T-helper 17 cell (primary cell): Measurements from ENCODE around the gene ADD1. TPM values are rescaled to one million over a fixed set of nuclear protein-coding genes. Genes with fewer than 3 reads are reported as not detected.

Experiments used
- ATAC-seq: fragments of 150-1000 bp; cut with Tn5 transposase; 2 replicates; pipeline ENCODE4 v1.10.0; 2021; ENCODE audit warnings: mild to moderate bottlenecking, moderate library complexity
- DNase-seq, 3 donors: peaks; one replicate each; pipeline versions ENCODE4 v3.0.0 to v3.0.0-alpha.2; 2020 to 2021
- H3K9me3 ChIP-seq: one replicate; pipeline ENCODE4 v1.7.0; 2013; ENCODE audit warnings: low read length, mild to moderate bottlenecking; ENCODE audit not compliant: control insufficient read depth, poor library complexity, severe bottlenecking
- H3K27ac Mint-ChIP-seq: one replicate; pipeline ENCODE4 v1.8.0; 2022; ENCODE audit warnings: mild to moderate bottlenecking, moderate library complexity, mixed read lengths
- H3K27me3 Mint-ChIP-seq: one replicate; pipeline ENCODE4 v1.8.0; 2022; ENCODE audit warnings: mixed read lengths
- H3K36me3 Mint-ChIP-seq: one replicate; pipeline ENCODE4 v1.8.0; 2022; ENCODE audit warnings: low read depth, mixed read lengths
- H3K4me1 Mint-ChIP-seq: one replicate; pipeline ENCODE4 v1.8.0; 2022; ENCODE audit warnings: mild to moderate bottlenecking, mixed read lengths
- H3K4me3 Mint-ChIP-seq: one replicate; pipeline ENCODE4 v1.8.0; 2022; ENCODE audit warnings: mild to moderate bottlenecking, moderate library complexity, mixed read lengths
- total RNA-seq, 4 donors: library from RNA in 2 of 4; stranded (reverse) in 2 of 4; gene quantifications; one replicate each; pipeline ENCODE4 v1.2.3 and lab custom pipeline; 2022 to 2026

ADD1 gene
- total RNA-seq, 2 donors from 2014 or later: 211 to 228 TPM

DNA sequence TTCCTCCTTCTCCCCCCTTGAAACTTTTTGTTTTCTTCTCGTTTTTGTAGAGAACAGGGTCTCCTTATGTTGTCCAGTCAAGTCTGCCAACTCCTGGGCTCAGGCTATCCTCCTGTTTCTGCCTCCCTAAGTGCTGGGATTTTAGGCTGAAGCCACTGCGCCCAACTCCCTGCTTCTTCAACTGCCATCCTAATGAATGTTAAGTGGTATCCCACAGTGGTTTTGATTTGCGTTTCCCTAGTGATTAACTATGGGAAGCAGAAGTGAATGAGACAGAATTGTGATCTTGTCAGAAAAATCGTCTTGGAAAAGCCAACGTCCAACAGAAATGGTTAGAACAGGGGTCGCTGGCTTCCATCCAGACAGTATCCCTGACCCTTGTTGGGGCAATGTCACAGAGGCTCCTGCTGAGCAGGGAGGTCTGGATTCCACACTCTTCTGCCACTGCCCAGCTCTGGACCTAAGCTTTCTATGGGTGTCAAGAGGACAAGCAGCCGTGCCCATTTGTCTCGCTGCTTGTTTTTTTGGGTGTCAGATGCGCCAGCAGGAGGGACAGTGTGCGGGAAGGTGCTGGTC, 869 bp upstream of the ADD1 start:
- Mint-ChIP-seq H3K36me3 (peaks cover 2% of the 10 kb centered on the region), H3K4me3 (peak overlapping the region; percentile 92), H3K27ac (peak overlapping the region; percentile 98), H3K27me3 (no peaks in the 10 kb centered on the region), H3K4me1 (peaks cover 39% of the 10 kb centered on the region)
- DNase-seq: no peak
- ATAC-seq: no peak
- no peaks in the 10 kb centered on the region for H3K9me3 ChIP-seq

DNA sequence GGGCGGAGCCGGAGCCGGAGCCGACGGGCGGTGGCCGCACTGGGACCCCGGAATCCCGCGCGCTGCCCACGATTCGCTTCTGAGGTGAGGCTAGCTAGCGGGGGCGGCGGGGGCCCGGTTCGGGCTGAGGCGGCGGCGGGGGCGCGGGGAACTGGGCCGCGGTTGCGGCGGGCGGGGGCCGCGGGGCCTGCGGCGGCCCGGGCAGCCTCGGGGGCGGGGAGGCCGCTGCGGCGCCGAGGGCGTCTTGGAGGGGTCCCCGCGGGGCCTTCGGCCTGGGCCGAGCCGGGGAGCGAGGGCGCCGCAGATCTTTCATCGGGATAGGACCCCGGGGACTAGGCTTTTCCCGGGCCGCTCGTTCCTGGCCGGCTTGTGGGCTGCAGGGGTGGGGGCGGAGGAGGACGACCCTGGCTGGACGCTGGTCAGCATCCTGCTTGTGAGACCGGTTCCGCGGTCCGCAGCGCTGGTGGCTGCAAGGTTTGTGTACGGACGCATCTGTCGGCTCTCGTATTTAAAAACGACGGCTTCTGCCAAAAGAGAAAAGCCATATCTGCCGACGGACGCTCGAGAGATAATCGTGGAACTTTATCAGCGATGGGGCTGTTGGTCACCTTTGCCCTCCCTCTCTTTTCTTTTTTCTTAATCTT, 419 bp downstream of the ADD1 start:
- Mint-ChIP-seq H3K36me3 (peaks cover 2% of the 10 kb centered on the region), H3K4me1 (peaks cover 29% of the 10 kb centered on the region), H3K27me3 (no peaks in the 10 kb centered on the region), H3K27ac (peak overlapping the region; percentile 98), H3K4me3 (peak overlapping the region; percentile 96)
- DNase-seq (no peak), ATAC-seq (peak; percentile 39)
- H3K9me3 ChIP-seq: no peaks in the 10 kb centered on the region

DNA sequence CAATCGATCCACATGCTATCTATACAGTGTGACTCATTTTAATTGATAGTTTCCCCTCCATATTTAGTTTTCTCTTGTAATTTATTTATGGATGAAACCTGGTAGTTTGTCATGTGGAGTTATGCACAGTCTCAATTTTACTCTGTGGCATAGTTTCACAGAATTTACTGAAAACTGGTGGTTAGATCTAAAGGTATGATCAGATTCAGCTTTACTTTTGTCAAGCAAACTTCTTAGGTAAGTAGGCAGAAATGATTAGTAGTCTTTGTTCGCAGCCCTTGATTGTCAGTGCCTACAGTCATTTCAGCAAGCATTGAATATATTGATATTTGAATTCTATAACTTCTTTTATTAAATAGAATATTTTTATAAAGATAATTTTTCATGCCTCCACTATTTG, 2.5 kb downstream of the ADD1 start:
- no peak for ATAC-seq
- Mint-ChIP-seq H3K36me3 (peaks cover 2% of the 10 kb centered on the region), H3K4me1 (peaks cover 43% of the 10 kb centered on the region), H3K27ac (peak overlapping the region; percentile 98), H3K27me3 (no peaks in the 10 kb centered on the region), H3K4me3 (peak overlapping the region; percentile 96)
- no peak for DNase-seq
- no peaks in the 10 kb centered on the region for H3K9me3 ChIP-seq

DNA sequence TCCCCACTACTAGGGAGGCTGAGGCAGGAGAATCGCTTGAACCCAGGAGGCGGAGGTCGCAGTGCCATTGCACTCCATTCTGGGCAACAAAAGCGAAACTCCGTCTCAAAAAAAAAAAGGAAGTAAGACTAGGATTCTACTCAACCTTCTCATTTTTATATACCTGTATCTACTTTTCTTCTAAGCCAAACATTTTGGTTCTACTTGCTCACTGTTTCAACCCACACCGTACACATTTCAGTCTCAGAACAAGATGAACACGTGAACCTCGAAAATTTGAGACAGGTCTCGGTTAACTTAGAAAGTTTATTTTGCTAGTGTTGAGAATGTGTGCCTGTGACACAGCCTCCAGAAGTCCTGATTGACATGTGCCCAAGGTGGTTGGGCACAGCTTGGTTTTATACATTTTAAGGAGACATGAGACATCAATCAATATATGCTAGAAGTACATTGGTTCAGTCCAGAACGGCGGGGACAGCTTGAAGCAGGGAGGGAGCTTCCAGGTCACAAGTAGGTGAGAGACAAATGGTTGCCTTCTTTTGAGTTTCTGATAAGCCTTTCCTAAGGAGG, 3.7 kb downstream of the ADD1 start:
- H3K4me1 Mint-ChIP-seq: peaks cover 53% of the 10 kb centered on the region
- no peaks in the 10 kb centered on the region for H3K9me3 ChIP-seq
- peak overlapping the region; percentile 33 for H3K4me3 Mint-ChIP-seq
- H3K36me3 Mint-ChIP-seq: peaks cover 2% of the 10 kb centered on the region
- H3K27ac Mint-ChIP-seq: peak overlapping the region; percentile 84
- DNase-seq (no peak), ATAC-seq (no peak)
- no peaks in the 10 kb centered on the region for H3K27me3 Mint-ChIP-seq

DNA sequence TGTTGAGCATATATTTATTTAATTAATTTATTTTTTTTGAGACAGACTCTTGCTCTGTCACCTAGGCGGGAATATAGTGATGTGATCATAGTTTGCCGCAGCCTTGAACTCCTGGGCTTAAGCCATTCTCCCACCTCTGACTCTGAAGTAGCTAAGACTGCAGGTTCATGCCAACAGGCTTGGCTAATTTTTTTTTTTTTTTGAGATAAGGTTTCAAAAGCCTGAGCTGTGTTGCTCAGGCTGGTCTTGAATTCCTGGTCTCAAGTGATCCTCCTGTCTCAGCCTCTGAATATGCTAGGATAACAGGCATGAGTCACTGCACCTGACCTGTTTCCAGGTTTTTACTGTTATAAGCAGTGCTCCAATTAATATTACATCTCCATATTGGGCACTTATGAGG, 4.8 kb downstream of the ADD1 start:
- Mint-ChIP-seq H3K4me1 (peaks cover 52% of the 10 kb centered on the region), H3K27ac (no peak overlapping the region), H3K4me3 (no peak overlapping the region), H3K36me3 (peaks cover 2% of the 10 kb centered on the region), H3K27me3 (no peaks in the 10 kb centered on the region)
- ATAC-seq (no peak), DNase-seq (no peak)
- H3K9me3 ChIP-seq: no peaks in the 10 kb centered on the region

DNA sequence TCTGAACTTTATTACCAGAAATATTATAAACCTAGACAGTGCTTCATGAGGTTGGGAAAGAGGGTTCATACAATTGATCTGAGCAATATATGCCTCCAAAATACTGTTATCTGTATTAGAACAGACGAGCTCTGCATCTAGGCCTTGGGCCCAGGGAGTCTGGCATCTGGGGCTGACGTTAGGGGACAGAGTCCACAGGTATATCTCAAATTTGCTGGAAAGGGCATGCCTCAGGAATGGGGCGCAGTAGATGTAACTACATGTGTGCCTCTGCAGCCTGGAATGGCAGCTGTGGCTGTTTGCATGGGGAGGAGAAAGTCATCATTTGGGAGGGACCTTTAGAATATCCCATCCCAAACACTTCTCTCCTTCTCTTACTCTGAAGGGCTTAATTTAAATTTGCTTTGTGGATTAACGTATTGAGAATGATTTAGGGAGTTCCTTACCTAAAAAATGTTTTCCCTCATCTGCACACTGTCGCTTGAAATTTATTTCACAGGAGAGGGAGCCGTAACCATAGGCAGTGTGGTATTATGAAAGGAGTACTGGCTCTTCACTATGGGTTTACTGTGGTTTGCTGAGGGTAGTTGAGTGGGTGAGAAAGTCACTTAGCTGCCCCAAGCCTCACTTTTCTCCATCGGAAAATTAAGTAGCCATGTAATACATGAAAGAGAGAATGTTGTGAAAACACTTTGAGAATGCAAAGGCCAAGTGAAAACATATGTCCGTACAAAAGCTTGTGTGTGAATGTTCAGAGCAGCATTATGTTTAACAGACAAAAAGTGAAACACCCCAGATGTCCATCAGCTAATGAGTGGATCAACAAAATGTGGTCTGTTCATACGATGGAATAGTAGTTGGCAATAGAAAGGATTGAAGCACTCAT, 5.9 kb downstream of the ADD1 start:
- H3K27ac Mint-ChIP-seq: peak overlapping the region; percentile 71

DNA sequence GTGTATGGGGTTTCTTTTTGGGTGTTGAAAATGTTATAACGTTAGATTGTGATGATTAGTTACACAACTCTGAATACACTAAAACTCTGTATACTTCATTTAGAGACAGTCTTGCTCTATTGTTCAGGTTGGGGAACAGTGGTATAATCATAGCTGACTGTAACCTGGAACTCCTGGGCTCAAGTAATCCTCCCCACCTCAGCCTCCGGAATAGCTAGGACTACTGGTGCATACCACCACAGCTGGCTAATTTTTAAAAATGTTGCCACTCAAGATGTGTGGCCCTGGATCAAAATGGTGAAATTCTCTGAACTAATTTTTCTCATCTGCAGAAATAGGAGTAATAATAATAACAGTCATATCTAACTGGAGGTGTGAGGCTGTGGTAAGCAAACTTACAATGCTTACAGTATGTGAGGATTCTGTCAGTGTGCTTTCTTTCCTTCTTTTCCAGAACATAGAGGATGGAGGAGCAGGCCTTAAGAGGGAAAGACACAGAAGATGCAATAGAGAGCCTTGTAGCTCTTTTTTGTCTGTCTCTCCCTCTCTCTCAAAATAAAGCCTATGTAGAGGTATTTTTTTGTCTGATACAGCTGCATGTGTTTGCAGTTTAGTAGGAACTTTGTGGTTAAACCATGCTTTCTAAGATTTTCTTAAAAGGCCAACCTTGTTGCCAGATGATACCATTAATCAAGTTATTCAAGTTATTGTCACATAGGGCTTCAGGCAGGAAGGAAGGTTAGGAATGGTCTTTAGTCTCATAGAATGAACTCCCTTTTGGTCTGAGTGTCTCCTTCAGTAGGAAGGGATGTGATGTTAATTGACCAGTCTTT, 7.5 kb downstream of the ADD1 start:
- peak; percentile 41 for ATAC-seq
- H3K9me3 ChIP-seq: no peaks in the 10 kb centered on the region
- peaks cover 49% of the 10 kb centered on the region for H3K4me1 Mint-ChIP-seq
- no peaks in the 10 kb centered on the region for H3K27me3 Mint-ChIP-seq
- DNase-seq: no peak
- no peaks in the 10 kb centered on the region for H3K36me3 Mint-ChIP-seq
- peak overlapping the region; percentile 89 for H3K27ac Mint-ChIP-seq
- H3K4me3 Mint-ChIP-seq: peak overlapping the region; percentile 55

More for the DNA sequence above, 5.9 kb downstream of the ADD1 start:
- H3K36me3 Mint-ChIP-seq: peaks cover under 1% of the 10 kb centered on the region
- no peaks in the 10 kb centered on the region for H3K27me3 Mint-ChIP-seq
- H3K9me3 ChIP-seq: no peaks in the 10 kb centered on the region
- peak overlapping the region; percentile 12 for H3K4me3 Mint-ChIP-seq
- DNase-seq (no peak), ATAC-seq (no peak)
- peaks cover 54% of the 10 kb centered on the region for H3K4me1 Mint-ChIP-seq

DNA sequence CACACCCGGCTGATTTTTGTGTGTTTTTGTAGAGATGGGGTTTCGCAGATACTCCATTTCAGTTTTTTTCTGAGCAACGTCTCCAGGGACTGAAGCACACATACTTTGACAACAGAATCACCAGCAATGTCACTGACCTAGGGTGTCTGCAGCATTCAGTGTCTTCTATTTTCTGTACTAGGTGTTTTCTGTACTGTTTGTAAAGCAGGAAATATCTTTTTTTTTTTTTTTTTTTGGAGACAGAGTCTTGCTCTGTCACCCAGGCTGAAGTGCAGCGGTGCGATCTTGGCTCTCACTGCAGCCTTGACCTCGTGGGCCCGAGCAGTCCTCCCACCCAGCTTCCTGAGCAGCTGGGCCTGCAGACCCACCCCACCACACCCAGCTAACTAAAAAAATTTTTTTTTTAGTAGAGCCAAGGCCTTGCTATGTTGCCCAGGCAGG, 8.9 kb downstream of the ADD1 start:
- Mint-ChIP-seq H3K27ac (peak overlapping the region; percentile 89), H3K36me3 (no peaks in the 10 kb centered on the region), H3K27me3 (no peaks in the 10 kb centered on the region), H3K4me3 (no peak overlapping the region), H3K4me1 (peaks cover 48% of the 10 kb centered on the region)
- no peaks in the 10 kb centered on the region for H3K9me3 ChIP-seq
- ATAC-seq: peak; percentile 64
- no peak for DNase-seq

DNA sequence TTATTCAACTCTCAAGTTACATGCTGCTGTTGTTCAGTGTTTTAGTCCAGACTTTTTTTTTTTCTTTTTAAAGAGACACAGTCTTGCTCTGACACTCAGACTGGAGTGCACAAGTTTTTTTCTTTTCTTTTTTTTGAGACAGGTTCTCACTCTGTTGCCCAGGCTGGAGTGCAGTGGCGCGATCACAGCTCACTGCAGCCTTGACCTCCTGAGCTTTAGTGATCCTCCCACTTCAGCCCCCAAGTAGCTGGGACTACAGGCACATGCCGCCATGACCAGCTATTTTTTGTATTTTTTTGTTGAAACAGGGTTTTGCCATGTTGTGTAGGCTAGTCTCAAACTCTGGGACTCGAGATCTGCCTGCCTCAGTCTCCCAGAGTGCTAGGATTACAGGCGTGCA, 11.9 kb downstream of the ADD1 start:
- Mint-ChIP-seq H3K36me3 (no peaks in the 10 kb centered on the region), H3K27me3 (no peaks in the 10 kb centered on the region), H3K4me3 (peak overlapping the region; percentile 36), H3K4me1 (peaks cover 52% of the 10 kb centered on the region), H3K27ac (peak overlapping the region; percentile 72)
- H3K9me3 ChIP-seq: no peaks in the 10 kb centered on the region
- no peak for ATAC-seq
- no peak for DNase-seq

DNA sequence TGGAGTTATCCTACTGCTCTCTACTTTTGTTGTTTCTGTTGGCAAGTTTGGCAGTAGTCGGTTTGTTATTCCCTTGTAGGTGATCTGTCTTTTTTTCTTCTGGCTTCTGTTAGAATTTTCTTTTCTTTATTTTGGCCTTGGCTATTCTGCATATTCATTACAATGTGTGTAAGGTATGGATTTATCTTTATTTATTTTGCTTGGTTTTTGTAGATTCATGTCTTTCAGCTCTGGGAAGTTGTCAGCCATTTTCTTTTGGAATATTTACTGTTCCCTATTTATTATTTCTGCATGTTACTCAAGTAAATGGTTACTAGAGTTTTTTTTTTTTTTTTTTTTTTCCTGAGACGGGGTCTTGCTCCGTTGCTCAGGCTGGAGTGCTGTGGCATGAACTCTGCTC, 12.6 kb downstream of the ADD1 start:
- H3K9me3 ChIP-seq: no peaks in the 10 kb centered on the region
- no peak overlapping the region for H3K27ac Mint-ChIP-seq
- H3K27me3 Mint-ChIP-seq: no peaks in the 10 kb centered on the region
- ATAC-seq (no peak), DNase-seq (no peak)
- H3K4me3 Mint-ChIP-seq: no peak overlapping the region
- peaks cover 51% of the 10 kb centered on the region for H3K4me1 Mint-ChIP-seq
- H3K36me3 Mint-ChIP-seq: peaks cover 4% of the 10 kb centered on the region

DNA sequence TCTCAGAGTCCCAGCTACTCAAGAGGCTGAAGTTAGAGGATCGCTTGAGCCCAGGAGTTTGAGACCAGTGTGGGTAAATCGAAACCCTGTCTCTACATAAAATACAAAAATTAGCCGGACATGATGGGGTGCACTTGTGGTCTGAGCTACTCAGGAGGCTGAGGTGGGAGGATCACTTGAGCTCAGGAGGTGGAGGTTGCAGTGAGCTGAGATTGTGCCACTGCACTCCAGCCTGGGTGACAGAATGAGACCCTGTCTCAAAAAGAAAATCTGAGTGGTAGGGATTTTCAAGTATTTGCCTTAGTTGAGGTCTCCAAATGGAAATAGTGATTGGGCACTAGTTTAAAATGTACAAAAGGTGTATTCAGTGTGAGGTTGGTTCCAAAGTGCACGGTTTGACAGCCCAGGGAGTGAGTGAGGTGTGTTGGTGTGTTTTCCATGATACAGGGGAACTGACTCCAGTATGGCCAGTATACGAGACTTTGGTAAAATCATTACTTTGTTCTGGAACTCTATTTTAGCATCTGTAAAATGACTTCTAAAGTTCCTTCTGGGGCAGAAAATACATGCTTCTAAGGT, 13.8 kb downstream of the ADD1 start:
- DNase-seq (no peak), ATAC-seq (no peak)
- Mint-ChIP-seq H3K27ac (peak overlapping the region; percentile 51), H3K4me3 (no peak overlapping the region), H3K4me1 (peaks cover 51% of the 10 kb centered on the region), H3K36me3 (peaks cover 4% of the 10 kb centered on the region), H3K27me3 (no peaks in the 10 kb centered on the region)
- H3K9me3 ChIP-seq: no peaks in the 10 kb centered on the region

DNA sequence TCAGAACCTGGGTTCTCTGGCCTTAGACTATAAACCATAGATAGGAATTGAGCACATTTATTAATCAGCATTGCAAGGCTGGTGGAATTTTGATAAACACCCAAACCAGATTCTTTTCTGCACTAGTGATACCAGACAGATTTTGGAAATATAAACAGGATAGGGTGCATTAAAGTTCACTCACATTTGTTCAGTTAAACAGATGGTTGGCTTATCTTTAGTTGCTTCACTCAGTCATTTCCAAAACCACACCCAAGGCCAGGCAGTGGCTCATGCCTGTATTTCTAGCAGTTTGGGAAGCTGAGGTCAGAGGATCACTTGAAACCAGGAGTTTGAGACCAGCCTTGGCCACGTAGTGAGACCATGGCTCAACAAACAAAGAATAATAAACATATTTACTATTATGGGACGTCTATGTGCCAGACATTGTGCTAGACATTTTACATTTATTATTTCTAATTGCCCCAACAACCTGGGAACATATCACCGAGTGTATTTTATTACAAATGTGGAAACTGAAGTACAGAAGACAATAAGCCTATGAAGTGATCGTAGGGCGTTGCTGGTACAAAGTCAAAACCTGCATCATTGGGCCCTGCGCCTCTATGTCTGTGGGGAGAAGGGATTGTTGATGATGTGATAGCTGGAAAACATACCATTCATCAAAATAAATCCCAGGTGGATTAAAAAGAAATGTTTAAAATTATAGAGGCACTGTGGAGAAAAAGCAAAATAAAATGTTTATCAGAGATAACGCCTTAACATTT, 15.0 kb downstream of the ADD1 start:
- no peaks in the 10 kb centered on the region for H3K9me3 ChIP-seq
- Mint-ChIP-seq H3K36me3 (peaks cover 4% of the 10 kb centered on the region), H3K4me3 (no peak overlapping the region), H3K4me1 (peaks cover 53% of the 10 kb centered on the region), H3K27me3 (no peaks in the 10 kb centered on the region), H3K27ac (peak overlapping the region; percentile 21)
- ATAC-seq (no peak), DNase-seq (no peak)
